Fibroblast of the aortic adventitia (primary cell): ENCODE data around the gene EHD1. TPM values are rescaled to one million over a fixed set of nuclear protein-coding genes. Genes with fewer than 3 reads are reported as not detected.

Experiments used
- DNase-seq: peaks from one replicate; pipeline ENCODE4 v3.0.0-alpha.2; 2010; ENCODE audit warnings: low read depth
- H3K4me3 ChIP-seq: 2 replicates; pipeline ENCODE4 v1.5.1; 2011; ENCODE audit warnings: low read depth, mild to moderate bottlenecking, control low read depth, low read length, moderate library complexity
- CTCF ChIP-seq: IDR thresholded peaks from 2 replicates; pipeline ENCODE4 v1.5.1; 2011; ENCODE audit warnings: mild to moderate bottlenecking, low read length, control low read depth, inconsistent platforms; ENCODE audit not compliant: insufficient read depth
- total RNA-seq: library from RNA; depleted of rRNA; stranded (reverse); fragments of >200 nt; gene quantifications from 2 replicates; pipeline ENCODE4 v1.2.3, GENCODE V29; 2012; ENCODE audit warnings: low replicate concordance

The EHD1 gene
- total RNA-seq, 1 donor: 68.1 TPM

- TF ChIP-seq CTCF: no peak
- DNase-seq: no peak
- no peak overlapping the region for H3K4me3 ChIP-seq
Measured at GRCh38 chr11:64852804-64853509, 25.5 kb downstream of the EHD1 start.

- no peak for TF ChIP-seq CTCF
- no peak for DNase-seq
Measured at GRCh38 chr11:64851831-64852351, 26.5 kb downstream of the EHD1 start.

DNA sequence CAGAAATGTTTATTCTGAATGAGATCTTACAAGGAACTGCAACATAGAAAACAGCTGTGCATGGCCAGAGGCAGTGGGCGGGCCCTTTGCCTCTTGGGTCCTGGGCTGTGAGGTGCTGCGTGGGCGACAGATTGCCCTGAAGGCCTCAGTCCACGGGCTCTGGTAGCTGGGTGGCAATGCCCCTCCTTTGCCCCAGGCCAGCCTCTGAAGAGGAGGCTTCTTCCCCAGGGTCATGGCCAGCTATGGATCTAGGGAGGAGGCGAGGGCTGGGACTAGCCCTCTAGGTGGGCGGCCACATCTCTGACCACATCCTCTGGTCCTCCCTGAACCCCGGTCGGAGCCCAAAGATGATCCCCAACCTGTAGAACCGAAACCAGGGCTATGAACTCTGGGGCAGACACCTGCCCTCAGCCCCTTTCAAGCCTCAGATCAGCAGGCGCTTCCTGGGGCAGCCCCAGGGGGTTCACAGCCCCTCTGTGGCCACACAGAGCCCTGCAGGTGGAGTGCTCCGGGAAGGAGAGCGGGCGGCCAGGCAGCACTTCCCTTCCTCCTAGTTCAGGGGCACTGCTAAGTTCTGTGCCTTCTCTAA is 27.3 kb downstream of the EHD1 start:
- no peak for TF ChIP-seq CTCF
- H3K4me3 ChIP-seq: no peak overlapping the region
- DNase-seq: no peak

More at GRCh38 chr11:64851831-64852351, 26.5 kb downstream of the EHD1 start:
- H3K4me3 ChIP-seq: no peak overlapping the region

DNA sequence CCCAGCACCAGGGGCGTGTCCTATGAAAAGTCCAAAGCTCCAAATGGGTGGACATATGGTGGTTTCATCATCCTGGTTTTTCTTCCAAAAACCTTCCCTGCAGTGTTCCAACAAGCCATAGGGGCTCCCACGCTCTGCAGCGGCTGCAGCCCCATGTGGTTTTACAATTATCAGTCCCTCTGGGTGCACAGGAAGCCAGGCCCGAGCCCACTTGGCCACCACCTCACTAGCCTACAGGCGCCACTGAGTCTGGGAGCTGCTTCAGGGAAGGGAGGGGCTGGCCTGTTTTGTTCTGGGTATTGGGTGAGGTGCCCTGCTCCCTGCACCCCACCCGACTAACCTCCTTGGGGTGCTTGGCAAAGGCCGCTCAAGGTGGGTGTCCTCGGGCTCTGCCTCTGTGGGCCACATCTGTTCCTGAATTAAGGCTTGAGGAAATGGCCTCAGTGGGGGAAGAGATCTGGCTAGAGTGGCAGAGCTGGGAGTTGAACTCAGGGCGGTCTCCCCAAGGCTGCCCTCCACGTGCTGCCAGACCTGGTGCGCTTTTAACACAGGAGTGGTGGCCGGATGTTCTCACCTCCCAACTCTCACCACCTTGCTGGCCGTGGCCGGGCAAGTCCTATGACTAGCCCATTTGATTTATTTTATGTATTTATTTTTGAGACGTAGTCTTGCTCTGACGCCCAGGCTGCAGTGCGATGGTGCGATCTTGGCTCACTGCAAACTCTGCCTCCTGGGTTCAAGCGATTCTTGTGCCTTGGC is 28.6 kb downstream of the EHD1 start:
- peak; percentile 72 for DNase-seq
- TF ChIP-seq CTCF: peak; percentile 59
- H3K4me3 ChIP-seq: no peak overlapping the region

DNA sequence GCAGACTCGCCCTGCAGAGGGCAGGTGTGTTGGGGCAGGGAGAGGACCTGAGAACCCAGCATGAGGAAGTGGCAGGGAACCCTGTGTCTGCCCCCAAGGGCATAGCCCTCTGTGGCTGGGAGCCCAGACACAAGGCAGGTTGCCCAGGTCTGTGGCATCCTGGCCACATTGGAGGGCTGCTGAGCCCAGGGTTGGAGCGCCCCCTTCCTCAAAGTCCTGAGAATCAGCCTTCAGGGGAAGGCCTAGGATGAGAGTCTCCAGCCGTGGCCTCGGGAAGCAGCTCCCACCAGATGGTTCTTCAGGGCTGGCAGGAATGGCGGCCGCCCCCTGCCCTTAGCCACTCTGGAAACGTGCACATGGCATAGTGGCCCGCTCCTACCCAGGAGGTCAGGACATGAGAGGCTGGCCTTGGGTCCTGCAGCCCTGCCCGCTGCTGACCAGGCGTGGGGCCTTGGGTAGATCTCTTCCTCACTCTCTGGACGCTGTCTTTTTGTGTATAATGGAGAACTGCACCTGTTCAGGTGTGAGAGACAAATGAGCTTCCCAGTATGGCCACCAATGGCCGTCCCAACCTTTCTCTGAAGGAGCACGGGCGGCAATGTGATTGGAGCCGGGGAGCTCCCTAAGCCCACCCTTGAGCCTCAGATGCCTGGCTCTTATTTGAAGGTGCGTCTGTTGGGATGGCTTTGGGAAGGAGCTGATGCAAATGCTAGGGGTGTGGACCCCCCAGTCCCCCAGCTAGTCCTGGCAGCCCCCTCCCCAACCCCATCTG is 29.4 kb downstream of the EHD1 start:
- DNase-seq: no peak
- H3K4me3 ChIP-seq: no peak overlapping the region
- no peak for TF ChIP-seq CTCF

DNA sequence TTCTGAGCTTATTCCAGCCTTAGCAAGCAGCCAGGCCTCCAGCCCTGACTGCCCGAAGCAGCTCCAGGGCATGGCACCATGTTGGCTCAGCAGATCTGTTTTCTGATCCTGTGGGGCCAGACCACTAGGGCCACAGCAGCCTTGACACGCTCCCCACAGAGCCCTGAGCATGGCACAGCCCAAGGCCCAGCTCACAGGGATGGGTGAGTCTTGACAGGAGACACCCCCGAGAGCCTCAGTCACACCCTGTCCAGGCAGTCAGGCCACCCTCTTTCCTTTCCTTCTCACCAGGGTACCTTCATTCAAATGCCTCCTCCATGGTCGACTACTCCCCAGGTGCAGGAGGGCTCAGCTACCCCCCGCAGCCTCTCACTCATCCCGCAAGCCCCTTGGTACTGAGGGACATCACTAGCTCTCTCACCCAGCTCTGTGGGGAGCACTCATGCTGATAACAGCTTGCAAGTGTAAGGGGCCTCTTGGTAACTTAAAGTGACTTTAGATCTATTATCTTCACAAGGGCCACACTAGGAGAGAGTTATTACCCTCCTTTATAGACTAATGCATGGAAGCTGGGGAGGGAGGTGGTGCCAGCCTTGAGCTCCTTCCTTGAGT is 30.1 kb downstream of the EHD1 start:
- DNase-seq: no peak
- no peak for TF ChIP-seq CTCF
- no peak overlapping the region for H3K4me3 ChIP-seq
